IMR-90 (cell line): ENCODE data around the gene HBZ. TPM values are rescaled to one million over a fixed set of nuclear protein-coding genes. Genes with fewer than 3 reads are reported as not detected.

Experiments
- ATAC-seq: fragments of 200-7000 bp; cut with Tn5 transposase; 2 replicates; pipeline ENCODE4 v1.9.1; 2020; ENCODE audit warnings: low read depth, mild to moderate bottlenecking, moderate library complexity
- BruUV-seq: library from RNA; stranded (reverse); fragments of 400-500 nt; replicated peaks from 2 replicates; lab custom pipeline; 2021; lab: Mats Ljungman, UMichigan
- CTCF ChIA-PET: fragments of 300-600 bp; formaldehyde crosslinking; extraction: SDS; loops from one replicate; lab custom pipeline; 2021; ENCODE audit warnings: antibody characterized with exemption; lab: Yijun Ruan, JAX
- POLR2A ChIA-PET: fragments of 300-600 bp; sonication (Branson Sonifier 250); formaldehyde crosslinking; loops from one replicate; lab custom pipeline; 2022; ENCODE audit warnings: antibody characterized with exemption; ENCODE audit not compliant: unreplicated experiment; lab: Charles Lee
- DNase-seq: peaks from one replicate; pipeline ENCODE4 v3.0.0; 2013
- H2AFZ ChIP-seq: replicated peaks from 2 replicates; pipeline ENCODE3; 2013; ENCODE audit warnings: low read length, mild to moderate bottlenecking; ENCODE audit not compliant: poor library complexity
- H2AK5ac ChIP-seq: 2 replicates; pipeline ENCODE4 v1.6.1; 2013; ENCODE audit warnings: low read depth, low read length, inconsistent platforms
- H2AK9ac ChIP-seq: replicated peaks from 2 replicates; pipeline ENCODE3; 2013; ENCODE audit warnings: mild to moderate bottlenecking, low read depth, low read length, moderate library complexity; ENCODE audit not compliant: poor library complexity
- H2BK120ac ChIP-seq: 2 replicates; pipeline ENCODE4 v1.6.1; 2013; ENCODE audit warnings: low read depth, low read length, inconsistent platforms
- H2BK15ac ChIP-seq: 3 replicates; pipeline ENCODE4 v1.6.1; 2013; ENCODE audit warnings: low read depth, low read length, inconsistent platforms
- H2BK20ac ChIP-seq: 2 replicates; pipeline ENCODE4 v1.6.1; 2013; ENCODE audit warnings: low read depth, mild to moderate bottlenecking, inconsistent platforms, low read length, moderate library complexity
- H2BK5ac ChIP-seq: 2 replicates; pipeline ENCODE4 v1.6.1; 2013; ENCODE audit warnings: mild to moderate bottlenecking, low read depth, low read length, inconsistent platforms; ENCODE audit not compliant: poor library complexity, severe bottlenecking
- H3K14ac ChIP-seq: replicated peaks from 2 replicates; pipeline ENCODE4 v1.6.1; 2013; ENCODE audit warnings: low read depth, low read length, inconsistent platforms
- H3K18ac ChIP-seq: 2 replicates; pipeline ENCODE4 v1.6.1; 2013; ENCODE audit warnings: low read depth, low read length, control low read depth
- H3K23ac ChIP-seq: 2 replicates; pipeline ENCODE4 v1.6.1; 2013; ENCODE audit warnings: low read depth, low read length, inconsistent platforms
- H3K27ac ChIP-seq: 2 replicates; pipeline ENCODE4 v1.5.1; 2013; ENCODE audit warnings: mild to moderate bottlenecking, control low read depth, low read length; ENCODE audit not compliant: insufficient read depth
- H3K27me3 ChIP-seq: 2 replicates; pipeline ENCODE4 v1.6.1; 2013; ENCODE audit warnings: low read length; ENCODE audit not compliant: control insufficient read depth, insufficient read depth
- H3K36me3 ChIP-seq: 2 replicates; pipeline ENCODE4 v1.6.1; 2013; ENCODE audit warnings: low read length, mixed read lengths; ENCODE audit not compliant: control insufficient read depth, insufficient read depth
- H3K4ac ChIP-seq: 2 replicates; pipeline ENCODE4 v1.6.1; 2013; ENCODE audit warnings: low read depth, low read length, inconsistent platforms
- H3K4me1 ChIP-seq: 2 replicates; pipeline ENCODE4 v1.6.1; 2013; ENCODE audit warnings: low read length, mixed read lengths; ENCODE audit not compliant: control insufficient read depth, insufficient read depth
- H3K4me2 ChIP-seq: 2 replicates; pipeline ENCODE4 v1.6.1; 2013; ENCODE audit warnings: low read depth, mild to moderate bottlenecking, control low read depth, low read length, moderate library complexity
- H3K4me3 ChIP-seq: 2 replicates; pipeline ENCODE4 v1.5.1; 2013; ENCODE audit warnings: low read depth, mild to moderate bottlenecking, control low read depth, low read length, moderate library complexity; ENCODE audit not compliant: insufficient read depth
- H3K56ac ChIP-seq: 2 replicates; pipeline ENCODE4 v1.6.1; 2013; ENCODE audit warnings: low read length, inconsistent platforms; ENCODE audit not compliant: insufficient read depth; ENCODE audit errors: extremely low read depth
- H3K79me1 ChIP-seq, 2 experiments: 2 replicates each; pipeline ENCODE4 v1.6.1; 2013; ENCODE audit warnings: low read length in 2 of 2, inconsistent platforms in 1 of 2, low read depth in 1 of 2
- H3K9ac ChIP-seq: 2 replicates; pipeline ENCODE4 v1.6.1; 2013; ENCODE audit warnings: low read depth, low read length, control low read depth
- H3K9me1 ChIP-seq: 2 replicates; pipeline ENCODE4 v1.6.1; 2013; ENCODE audit warnings: low read length, inconsistent platforms; ENCODE audit not compliant: insufficient read depth
- H3K9me3 ChIP-seq: 2 replicates; pipeline ENCODE4 v1.6.1; 2013; ENCODE audit warnings: low read length; ENCODE audit not compliant: control insufficient read depth, insufficient read depth
- H4K20me1 ChIP-seq: 2 replicates; pipeline ENCODE4 v1.6.1; 2013; ENCODE audit warnings: low read length, inconsistent platforms; ENCODE audit not compliant: insufficient read depth
- H4K5ac ChIP-seq: 2 replicates; pipeline ENCODE4 v1.6.1; 2013; ENCODE audit warnings: mild to moderate bottlenecking, low read depth, low read length, control low read depth
- H4K8ac ChIP-seq, 2 experiments: 2 replicates each; pipeline ENCODE4 v1.6.1; 2013; ENCODE audit warnings: low read depth in 2 of 2, low read length in 2 of 2, control low read depth in 1 of 2, inconsistent platforms in 1 of 2
- H4K91ac ChIP-seq: 2 replicates; pipeline ENCODE4 v1.6.1; 2013; ENCODE audit warnings: low read depth, low read length, inconsistent platforms; ENCODE audit not compliant: insufficient read depth
- BHLHE40 ChIP-seq: fragments of 150-350 bp; IDR thresholded peaks from 2 replicates; pipeline ENCODE4 v1.6.1; 2016; ENCODE audit warnings: mild to moderate bottlenecking, low read depth, low read length
- CEBPB ChIP-seq: IDR thresholded peaks from 2 replicates; pipeline ENCODE4 v1.6.1; 2012; ENCODE audit warnings: low read depth, low read length, improper control_type of control experiment
- CHD1 ChIP-seq: IDR thresholded peaks from 2 replicates; pipeline ENCODE4 v1.6.1; 2012; ENCODE audit warnings: low read depth, low read length, improper control_type of control experiment
- CTCF ChIP-seq: conservative IDR thresholded peaks from 2 replicates; pipeline ENCODE4 v1.5.1; 2012; ENCODE audit warnings: mild to moderate bottlenecking, low read depth, low read length, improper control_type of control experiment
- ELK1 ChIP-seq: fragments of 150-350 bp; IDR thresholded peaks from 2 replicates; pipeline ENCODE4 v1.6.1; 2016; ENCODE audit warnings: low read depth, mild to moderate bottlenecking, low read length, moderate library complexity, borderline replicate concordance
- FOS ChIP-seq: fragments of 150-350 bp; IDR thresholded peaks from 2 replicates; pipeline ENCODE4 v1.6.1; 2016; ENCODE audit warnings: low read depth, low read length
- MAZ ChIP-seq: IDR thresholded peaks from 2 replicates; pipeline ENCODE4 v1.6.1; 2012; ENCODE audit warnings: low read depth, mild to moderate bottlenecking, low read length, improper control_type of control experiment, moderate library complexity, borderline replicate concordance
- MXI1 ChIP-seq: IDR thresholded peaks from 2 replicates; pipeline ENCODE4 v1.6.1; 2012; ENCODE audit warnings: low read depth, mild to moderate bottlenecking, low read length, moderate library complexity, borderline replicate concordance
- NFE2L2 ChIP-seq: fragments of 150-350 bp; IDR thresholded peaks from 2 replicates; pipeline ENCODE4 v1.6.1; 2016; ENCODE audit warnings: low read depth, mild to moderate bottlenecking, low read length
- POLR2A ChIP-seq: IDR thresholded peaks from 2 replicates; pipeline ENCODE4 v1.6.1; 2012; ENCODE audit warnings: mild to moderate bottlenecking, low read depth, low read length
- RAD21 ChIP-seq: IDR thresholded peaks from 2 replicates; pipeline ENCODE4 v1.6.1; 2012; ENCODE audit warnings: low read length, improper control_type of control experiment
- RCOR1 ChIP-seq: IDR thresholded peaks from 2 replicates; pipeline ENCODE4 v1.6.1; 2012; ENCODE audit warnings: mild to moderate bottlenecking, low read length, improper control_type of control experiment; ENCODE audit not compliant: insufficient replicate concordance
- RFX5 ChIP-seq: IDR thresholded peaks from 2 replicates; pipeline ENCODE4 v1.8.0; 2012; ENCODE audit warnings: low read depth, mild to moderate bottlenecking, low read length, moderate library complexity
- SMC3 ChIP-seq: fragments of 150-350 bp; IDR thresholded peaks from 2 replicates; pipeline ENCODE4 v1.6.1; 2016; ENCODE audit warnings: low read depth, mild to moderate bottlenecking, antibody characterized with exemption, low read length, moderate library complexity
- USF2 ChIP-seq: fragments of 150-350 bp; IDR thresholded peaks from 2 replicates; pipeline ENCODE4 v1.6.1; 2017; ENCODE audit warnings: mild to moderate bottlenecking, antibody characterized with exemption, low read length, low read depth
- WGBS, 2 experiments: methylation state at CpG; one replicate each; pipeline versions ENCODE4 v1.1.5 to v1.1.7; 2013; ENCODE audit warnings: missing lambda C conversion rate in 2 of 2; ENCODE audit not compliant: insufficient read length in 1 of 2; ENCODE audit errors: extremely low coverage in 2 of 2; 5-methylcytosine and 5-hydroxymethylcytosine counted together
- dilution Hi-C: fragments of 300-500 bp; cut with HindIII; formaldehyde crosslinking; loops from one replicate; pipeline ENCODE4 v1.14.3; 2018; ENCODE audit warnings: low sequenced_read_pairs; ENCODE audit not compliant: unreplicated experiment
- in situ Hi-C: fragments of 300-500 bp; cut with MboI; formaldehyde crosslinking; loops from 3 replicates; pipeline ENCODE4 v1.14.3; 2019; ENCODE audit warnings: low sequenced_read_pairs, inconsistent platforms, mixed read lengths
- intact Hi-C: fragments of 100-400 bp; cut with micrococcal nuclease; formaldehyde crosslinking; loops from 2 replicates; pipeline ENCODE4 v1.10.0; 2022
- polyA plus RNA-seq, 3 experiments: library from polyadenylated mRNA; depleted of rRNA; stranded (reverse); fragments of >200 nt; gene quantifications; 2 replicates each; pipeline ENCODE4 v1.2.3, GENCODE V29; 2012; ENCODE audit warnings: low replicate concordance in 1 of 3
- total RNA-seq: library from RNA; depleted of rRNA; stranded (reverse); fragments of >200 nt; gene quantifications from 2 replicates; pipeline ENCODE4 v1.2.3, GENCODE V29; 2012

Gene HBZ
- total and polyA plus RNA-seq, 2 of the 4 experiments (the other 2 are of a cell fraction) = not detected

- Histone ChIP-seq H3K4me1 (no peaks in the 10 kb centered on the region), H3K4me3 (no peak overlapping the region), H3K4me2 (no peak overlapping the region), H3K9me3 (no peaks in the 10 kb centered on the region), H2AFZ (no peak overlapping the region), H2AK9ac (no peak overlapping the region), H3K9me1 (peaks cover 4% of the 10 kb centered on the region), H2BK20ac (no peak overlapping the region), H3K56ac (no peak overlapping the region), H3K27me3 (no peaks in the 10 kb centered on the region), H3K9ac (no peak overlapping the region), H2BK5ac (no peak overlapping the region), H3K27ac (no peak overlapping the region), H3K14ac (no peak overlapping the region), H4K20me1 (peaks cover 23% of the 10 kb centered on the region), H2BK120ac (no peak overlapping the region), H4K5ac (no peak overlapping the region), H2BK15ac (no peak overlapping the region), H3K18ac (no peak overlapping the region), H4K8ac (no peak overlapping the region), H4K91ac (no peak overlapping the region), H3K36me3 (peaks cover 69% of the 10 kb centered on the region), H3K4ac (no peak overlapping the region), H3K23ac (no peak overlapping the region), H3K79me1 (peaks cover 23 to 46% of the 10 kb centered on the region in 2 experiments), H2AK5ac (no peak overlapping the region)
- BruUV-seq = no TSS peak
- POLR2A ChIA-PET = no interaction called here
- ATAC-seq = no peak
- intact Hi-C loops (no loop called here), dilution Hi-C loops (no loop called here), in situ Hi-C loops (no loop called here)
- 83% methylated on average over 2 of the region's 15 CpGs; no CpG with 5 or more reads in 1 of the 2 experiments for WGBS, 2 experiments
- CTCF ChIA-PET = interaction anchor here (0.6 to 1.0 kb wide), 3 partner anchors 12 to 86 kb away, joined by 3 read pairs; no protein-coding TSS in a partner anchor
- TF ChIP-seq RFX5 (no peak), MXI1 (no peak), CTCF (no peak), POLR2A (no peak), FOS (no peak), RCOR1 (no peak), MAZ (no peak), NFE2L2 (no peak), RAD21 (no peak), CEBPB (no peak), SMC3 (no peak), USF2 (no peak), ELK1 (no peak), CHD1 (no peak), BHLHE40 (no peak)
- no peak for DNase-seq
Measured at GRCh38 chr16:193441-193840, 41.0 kb downstream of the HBZ start.
